Measurements from ENCODE around the gene NACC2.
A peak's percentile ranks its signal among the peaks of the same experiment; 100 is the strongest.

Gene NACC2

GRCh38 chr9:136095070-136096058 lies at the start of gene NACC2:
NACC2 (minus strand) TSS chr9:136095289; CDS start chr9:136050521, 44,768 bp downstream.
- peak; percentile 56 for DNase-seq
- Mint-ChIP-seq H3K27ac (no peak within 1 kb of the TSS), H3K27me3 (peaks cover 64% of the 10 kb centered on the region)

DNA sequence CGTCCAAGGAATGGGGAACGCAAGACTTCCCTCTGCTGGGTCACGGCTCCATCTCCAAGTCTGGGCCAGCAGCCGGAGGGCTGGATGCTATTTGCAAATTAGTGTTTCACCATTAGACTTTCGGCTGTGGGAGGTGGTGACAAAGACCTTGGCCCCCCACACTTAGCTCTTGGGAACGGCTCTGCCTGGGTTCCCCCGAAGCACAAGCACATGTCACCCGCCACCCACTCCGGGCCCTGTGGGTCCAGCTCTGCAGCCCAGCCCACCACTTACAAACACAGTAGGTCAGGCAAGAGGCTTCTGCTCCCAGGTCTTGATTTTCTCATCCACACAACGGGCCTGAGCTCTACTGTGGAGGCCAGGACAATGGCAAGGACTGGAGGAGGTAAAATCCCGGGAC lies 49.4 kb upstream of the NACC2 start:
- Mint-ChIP-seq H3K27me3 (peaks cover 29% of the 10 kb centered on the region), H3K9me3 (no peaks in the 10 kb centered on the region), H3K36me3 (no peaks in the 10 kb centered on the region), H3K4me3 (no peak overlapping the region), H3K27ac (no peak overlapping the region), H3K4me1 (no peaks in the 10 kb centered on the region)
- CTCF ChIA-PET = no interaction called here
- DNase-seq = no peak

More at GRCh38 chr9:136095070-136096058, at the start of gene NACC2:
- peak within 1 kb of the TSS; percentile 76 for H3K4me3 Mint-ChIP-seq
- H3K9me3 Mint-ChIP-seq = no peaks in the 10 kb centered on the region
- CTCF ChIA-PET = interaction anchor here (1.1 to 2.3 kb wide), 3 partner anchors 10 to 28 kb away, joined by 3 to 7 read pairs (median 4); no protein-coding TSS in a partner anchor
- peaks cover 21% of the 10 kb centered on the region for H3K4me1 Mint-ChIP-seq
- H3K36me3 Mint-ChIP-seq = no peaks in the 10 kb centered on the region

DNA sequence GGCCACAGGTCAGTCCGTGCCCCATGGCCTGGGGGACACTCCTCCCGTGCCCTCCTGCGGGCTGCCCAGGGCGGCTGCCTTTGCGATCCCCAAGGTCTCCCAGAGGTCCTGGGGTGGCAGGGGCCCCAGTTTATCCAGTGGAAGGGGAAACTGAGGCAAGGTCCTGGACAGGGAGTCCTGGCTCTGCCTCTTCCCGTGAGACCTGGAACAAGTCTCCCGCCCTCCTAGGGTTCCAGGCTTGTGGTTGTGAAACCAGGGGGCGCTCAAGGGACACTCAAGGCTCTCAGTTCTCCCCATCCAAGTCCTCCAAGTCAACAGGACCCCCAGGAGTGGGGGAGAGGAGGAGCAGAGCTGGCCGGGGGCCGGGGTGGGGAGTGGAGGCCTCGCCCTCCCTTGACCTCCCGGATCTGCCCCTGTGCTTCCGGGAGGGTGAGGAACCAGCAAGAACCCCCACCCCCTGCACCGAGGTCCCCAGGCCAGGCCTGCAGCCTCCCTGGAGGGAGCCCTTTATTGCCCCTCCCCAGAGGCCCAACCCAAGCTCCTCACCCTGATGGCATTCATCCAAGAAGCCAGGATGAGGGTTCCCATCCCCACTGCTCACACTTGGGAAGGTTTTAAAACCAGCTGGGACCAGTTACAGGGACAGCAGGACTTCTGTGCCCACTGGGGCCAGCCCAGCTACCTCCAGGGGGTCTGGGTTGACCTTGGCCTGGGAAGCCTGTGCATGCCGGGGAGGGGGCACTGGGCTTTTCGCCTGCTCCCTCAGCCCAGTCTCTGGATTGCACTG lies 48.3 kb upstream of the NACC2 start:
- Mint-ChIP-seq H3K4me1 (no peaks in the 10 kb centered on the region), H3K4me3 (no peak overlapping the region), H3K27ac (no peak overlapping the region), H3K9me3 (no peaks in the 10 kb centered on the region), H3K27me3 (peaks cover 29% of the 10 kb centered on the region), H3K36me3 (no peaks in the 10 kb centered on the region)
- peak; percentile 31 for DNase-seq
- CTCF ChIA-PET = no interaction called here

- Mint-ChIP-seq H3K9me3 (no peaks in the 10 kb centered on the region), H3K27me3 (peaks cover 24% of the 10 kb centered on the region), H3K4me1 (no peaks in the 10 kb centered on the region), H3K36me3 (no peaks in the 10 kb centered on the region), H3K27ac (no peak overlapping the region), H3K4me3 (no peak overlapping the region)
- CTCF ChIA-PET = no interaction called here
- DNase-seq = no peak
Observed at GRCh38 chr9:136142859-136143214, 47.7 kb upstream of the NACC2 start.

GRCh38 chr9:136142414-136142796 lies 47.3 kb upstream of the NACC2 start:
- Mint-ChIP-seq H3K9me3 (no peaks in the 10 kb centered on the region), H3K27me3 (peaks cover 29% of the 10 kb centered on the region), H3K27ac (no peak overlapping the region), H3K36me3 (no peaks in the 10 kb centered on the region), H3K4me3 (no peak overlapping the region), H3K4me1 (no peaks in the 10 kb centered on the region)
- CTCF ChIA-PET = interaction anchor here (1.6 kb wide), 1 partner anchor 176 kb away, joined by 4 read pairs; no protein-coding TSS in a partner anchor
- DNase-seq = no peak

DNA sequence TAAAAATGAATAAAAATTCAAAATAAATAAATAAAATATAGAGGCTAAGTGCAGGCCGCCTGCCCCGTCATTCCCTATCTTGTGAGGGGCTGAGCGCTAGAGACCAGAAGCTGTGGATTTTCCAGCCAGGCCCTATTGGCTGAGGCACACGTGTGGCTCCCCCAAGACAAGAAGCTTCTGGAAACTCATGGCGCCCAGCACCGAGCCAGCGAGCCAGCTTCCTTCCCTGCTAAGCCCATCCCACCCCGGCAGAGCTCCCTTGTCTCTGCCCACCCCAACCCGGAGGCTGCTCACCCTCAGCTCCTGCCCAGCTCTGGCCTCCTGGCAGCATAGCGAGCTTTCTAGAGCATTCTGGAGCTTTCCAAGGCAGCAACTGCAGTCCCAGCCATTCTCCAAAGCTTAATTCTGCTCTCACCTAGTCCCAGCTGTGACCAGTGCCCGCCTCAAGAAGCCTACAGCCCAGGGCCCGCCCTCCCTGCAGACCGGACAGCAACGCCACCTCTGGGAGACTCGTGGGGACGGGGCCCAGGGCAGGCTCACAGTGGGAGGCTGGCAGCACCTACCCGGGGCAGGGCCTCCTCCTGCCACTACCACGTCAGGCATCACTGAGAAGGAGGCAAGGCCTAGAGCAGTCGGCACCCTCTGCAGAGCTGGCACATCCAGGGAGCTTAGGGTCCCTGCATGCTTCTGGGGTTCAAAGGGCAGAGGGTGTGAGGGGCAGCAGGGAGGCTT lies 46.8 kb upstream of the NACC2 start:
- no peak overlapping the region for H3K4me3 Mint-ChIP-seq
- H3K9me3 Mint-ChIP-seq = no peaks in the 10 kb centered on the region
- CTCF ChIA-PET = interaction anchor here (1.6 kb wide), 1 partner anchor 175 kb away, joined by 4 read pairs; no protein-coding TSS in a partner anchor
- no peak for DNase-seq
- no peak overlapping the region for H3K27ac Mint-ChIP-seq
- H3K36me3 Mint-ChIP-seq = no peaks in the 10 kb centered on the region
- H3K4me1 Mint-ChIP-seq = no peaks in the 10 kb centered on the region
- peaks cover 34% of the 10 kb centered on the region for H3K27me3 Mint-ChIP-seq

GRCh38 chr9:136140966-136141365 lies 45.9 kb upstream of the NACC2 start:
- Mint-ChIP-seq H3K4me1 (no peaks in the 10 kb centered on the region), H3K4me3 (no peak overlapping the region), H3K27me3 (peaks cover 35% of the 10 kb centered on the region), H3K9me3 (no peaks in the 10 kb centered on the region), H3K36me3 (no peaks in the 10 kb centered on the region), H3K27ac (no peak overlapping the region)
- CTCF ChIA-PET = interaction anchor here (0.8 to 1.6 kb wide), 2 partner anchors 65 to 174 kb away, joined by 3 to 4 read pairs; no protein-coding TSS in a partner anchor
- DNase-seq = no peak

- no peaks in the 10 kb centered on the region for H3K36me3 Mint-ChIP-seq
- peaks cover 40% of the 10 kb centered on the region for H3K27me3 Mint-ChIP-seq
- H3K4me3 Mint-ChIP-seq = no peak overlapping the region
- no peaks in the 10 kb centered on the region for H3K9me3 Mint-ChIP-seq
- no peak for DNase-seq
- H3K27ac Mint-ChIP-seq = no peak overlapping the region
- CTCF ChIA-PET = interaction anchor here (1.3 to 1.7 kb wide), 2 partner anchors 11 to 172 kb away, joined by 5 to 8 read pairs; no protein-coding TSS in a partner anchor
- H3K4me1 Mint-ChIP-seq = no peaks in the 10 kb centered on the region
Observed at GRCh38 chr9:136140046-136140445, 45.0 kb upstream of the NACC2 start.

- no peak overlapping the region for H3K27ac Mint-ChIP-seq
- H3K4me3 Mint-ChIP-seq = no peak overlapping the region
- peak; percentile 68 for DNase-seq
- peaks cover 45% of the 10 kb centered on the region for H3K27me3 Mint-ChIP-seq
- H3K4me1 Mint-ChIP-seq = peaks cover 3% of the 10 kb centered on the region
- CTCF ChIA-PET = interaction anchor here (1.3 to 1.7 kb wide), 5 partner anchors 10 to 179 kb away, joined by 3 to 8 read pairs (median 5); no protein-coding TSS in a partner anchor
- no peaks in the 10 kb centered on the region for H3K9me3 Mint-ChIP-seq
- no peaks in the 10 kb centered on the region for H3K36me3 Mint-ChIP-seq
Observed at GRCh38 chr9:136138566-136138965, 43.5 kb upstream of the NACC2 start.

DNA sequence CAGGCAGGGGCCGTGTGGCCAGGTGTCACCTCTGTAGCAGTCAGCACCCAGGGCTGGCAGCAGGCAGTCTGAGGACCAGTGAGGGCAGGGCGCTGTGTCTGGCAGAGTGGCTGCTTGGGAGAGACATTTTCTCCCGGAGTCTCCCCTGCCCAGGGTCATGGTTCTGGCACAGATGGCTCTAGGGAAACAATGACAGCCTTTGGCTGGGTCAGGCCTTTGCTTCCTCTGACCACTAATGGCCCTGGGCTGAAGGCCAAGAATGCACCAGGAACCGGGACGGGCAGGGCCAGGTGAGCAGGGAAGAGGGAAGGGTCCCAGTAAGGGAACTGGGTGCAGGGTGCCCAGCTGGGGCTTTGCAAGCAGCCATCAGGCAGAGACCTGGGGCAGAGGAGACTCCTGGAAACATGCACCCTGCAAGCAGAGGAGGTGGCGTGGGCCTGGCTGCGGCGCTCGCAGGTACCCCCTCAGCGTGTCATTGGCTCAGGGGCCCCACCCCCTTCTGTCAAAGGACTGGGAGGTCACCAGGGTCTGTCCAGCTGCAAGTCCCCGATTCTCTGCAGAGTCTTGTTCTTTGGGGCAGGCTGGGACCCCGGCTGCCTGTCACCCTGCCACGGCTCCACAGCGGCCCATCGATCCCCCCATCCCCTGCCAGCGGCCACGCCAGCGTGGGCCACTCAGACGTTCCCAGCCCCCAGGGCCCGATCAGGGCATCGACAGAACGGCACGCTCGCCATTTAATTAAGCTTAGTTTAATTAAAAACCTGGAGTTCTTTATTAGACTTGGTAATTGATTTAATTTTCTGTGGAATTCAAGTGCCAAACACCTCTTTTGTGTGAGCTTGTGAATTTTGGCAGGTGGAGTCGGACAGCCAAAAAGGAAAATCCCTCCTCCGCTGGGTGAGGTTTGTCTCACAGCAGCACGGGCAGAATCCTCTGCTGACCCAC lies 42.5 kb upstream of the NACC2 start:
- Mint-ChIP-seq H3K27me3 (peaks cover 53% of the 10 kb centered on the region), H3K4me1 (peaks cover 5% of the 10 kb centered on the region), H3K36me3 (no peaks in the 10 kb centered on the region), H3K4me3 (no peak overlapping the region), H3K27ac (no peak overlapping the region), H3K9me3 (no peaks in the 10 kb centered on the region)
- DNase-seq = no peak
- CTCF ChIA-PET = interaction anchor here (1.4 to 1.7 kb wide), 2 partner anchors 14 to 171 kb away, joined by 3 to 5 read pairs; no protein-coding TSS in a partner anchor

DNA sequence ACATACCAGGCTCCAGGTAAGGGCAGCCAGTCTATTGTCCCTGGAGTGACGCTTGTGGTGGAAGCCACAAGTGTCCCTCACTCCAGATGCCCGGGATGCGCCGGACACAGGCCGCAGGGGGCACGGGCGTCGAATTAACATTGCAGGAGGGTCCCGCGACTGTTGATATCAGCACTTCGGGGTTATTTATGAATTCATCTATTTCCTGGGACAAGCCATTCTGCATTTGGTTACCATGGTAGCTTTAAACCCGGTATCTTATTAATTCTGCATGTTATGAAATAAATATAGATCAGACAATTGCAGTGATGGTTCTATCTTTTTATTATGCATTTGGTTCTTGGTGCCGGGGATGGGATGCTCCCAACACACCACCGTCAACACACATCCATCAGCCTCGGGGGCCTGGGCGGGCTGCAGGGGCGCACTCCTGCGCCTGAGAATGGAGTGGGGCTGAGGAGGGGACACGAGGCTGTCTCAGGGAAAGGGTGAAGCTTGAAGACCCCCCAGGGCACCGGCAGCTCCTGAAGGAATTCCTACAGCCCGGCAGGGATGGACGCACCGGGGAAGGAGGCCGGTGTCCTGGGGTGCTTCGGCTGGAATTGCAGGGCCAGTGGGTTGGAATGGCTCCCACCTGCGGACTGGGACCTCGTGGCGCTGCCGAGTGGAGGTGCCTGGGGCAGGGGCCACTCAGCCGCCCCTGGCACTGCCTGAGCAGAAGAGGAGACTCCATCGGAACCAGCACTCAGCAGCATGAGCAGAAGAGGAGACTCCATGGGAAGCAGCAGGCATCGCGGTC lies 41.2 kb upstream of the NACC2 start:
- Mint-ChIP-seq H3K9me3 (no peaks in the 10 kb centered on the region), H3K36me3 (no peaks in the 10 kb centered on the region), H3K4me1 (peaks cover 5% of the 10 kb centered on the region), H3K27ac (no peak overlapping the region), H3K27me3 (peaks cover 66% of the 10 kb centered on the region), H3K4me3 (no peak overlapping the region)
- no peak for DNase-seq
- CTCF ChIA-PET = no interaction called here

DNA sequence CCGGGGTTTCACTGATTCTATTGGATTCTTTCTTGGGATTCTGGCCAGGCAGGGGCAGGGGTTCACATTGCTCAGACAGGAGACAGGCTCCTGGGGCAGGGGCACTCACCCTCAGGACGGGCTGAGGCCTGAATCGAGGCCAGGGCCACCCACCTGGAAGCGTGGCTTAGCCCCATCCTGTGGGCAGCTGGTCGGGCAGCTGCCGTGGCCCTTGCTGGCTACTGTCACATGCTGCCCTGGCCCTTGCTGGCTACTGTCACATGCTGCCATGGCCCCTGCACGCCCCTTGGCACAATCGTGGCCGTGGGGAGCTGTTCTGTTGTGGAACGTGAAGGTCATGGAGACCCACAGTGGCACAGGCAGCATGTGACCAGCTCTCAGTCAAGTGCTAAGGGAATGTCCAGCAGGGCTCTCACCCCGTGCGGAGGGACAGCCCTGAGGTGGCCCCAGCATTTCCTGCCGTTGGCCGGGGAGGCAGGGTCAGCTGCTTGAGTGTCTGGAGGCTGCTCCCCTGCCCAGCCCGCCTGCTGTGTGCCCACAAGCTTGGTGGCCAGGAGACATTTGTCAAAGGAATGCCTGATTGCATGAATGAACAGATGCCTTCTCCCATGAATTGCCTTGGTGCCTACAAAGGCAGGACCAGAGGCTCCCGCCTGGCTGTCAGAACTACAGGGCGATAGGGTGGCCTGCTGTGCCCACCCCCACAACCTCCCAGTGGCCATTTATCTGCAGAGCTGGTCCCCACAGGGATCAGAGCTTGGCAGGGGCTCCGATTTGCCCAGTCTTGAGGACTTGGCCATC lies 40.4 kb upstream of the NACC2 start:
- CTCF ChIA-PET = no interaction called here

More for the DNA sequence above, 40.4 kb upstream of the NACC2 start:
- DNase-seq = no peak
- H3K9me3 Mint-ChIP-seq = no peaks in the 10 kb centered on the region
- H3K27ac Mint-ChIP-seq = no peak overlapping the region
- peaks cover 5% of the 10 kb centered on the region for H3K4me1 Mint-ChIP-seq
- peaks cover 74% of the 10 kb centered on the region for H3K27me3 Mint-ChIP-seq
- H3K4me3 Mint-ChIP-seq = no peak overlapping the region
- H3K36me3 Mint-ChIP-seq = no peaks in the 10 kb centered on the region
